ENCODE measurements around the gene ADGRB3. TPM values are rescaled to one million over a fixed set of nuclear protein-coding genes. Genes with fewer than 3 reads are reported as not detected.

The ADGRB3 gene
- polyA plus RNA-seq, 2 of the 4 experiments (the other 2 are of a cell fraction): not detected

DNA sequence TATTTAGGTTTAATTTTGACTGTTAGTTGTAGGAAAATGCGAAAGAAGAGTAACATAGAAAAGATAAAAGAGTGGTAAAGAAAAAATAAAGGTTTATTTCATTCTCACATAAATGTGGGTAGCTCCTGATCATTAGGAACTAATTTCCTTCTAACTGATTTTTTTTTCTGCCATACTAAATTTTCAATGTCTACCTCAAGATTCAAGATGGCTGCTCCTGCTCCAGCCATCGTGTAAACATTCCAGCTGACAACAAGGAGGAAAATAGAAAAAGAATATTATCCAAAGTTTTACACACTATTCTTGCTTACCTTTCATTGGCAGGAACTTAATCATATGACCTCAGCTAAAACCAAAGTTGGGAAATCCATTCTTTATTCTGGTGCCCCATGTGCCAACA lies 673.5 kb downstream of the ADGRB3 start:
- WGBS (ENCODE audit: missing lambda C conversion rate): 12% methylated on average over 2 of the region's 2 CpGs

DNA sequence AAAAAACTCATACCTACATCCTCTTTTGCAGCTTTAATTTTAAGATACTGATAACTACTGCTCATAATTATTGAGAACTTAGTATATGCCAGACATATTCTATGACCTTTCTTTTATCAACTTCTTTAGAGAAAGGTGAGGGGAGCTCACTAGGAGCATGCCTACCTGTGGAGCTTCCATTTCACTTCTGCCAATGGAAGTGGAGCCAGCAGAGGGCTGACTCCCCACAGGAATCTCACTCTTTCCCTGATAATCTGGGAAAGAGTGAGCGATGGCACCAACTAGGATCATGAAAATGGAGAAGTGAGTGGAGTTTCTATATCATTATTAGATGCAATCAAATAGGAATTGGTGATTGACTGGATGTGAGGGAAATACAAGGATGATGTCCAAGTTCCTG lies 676.8 kb downstream of the ADGRB3 start:
- Histone ChIP-seq H3K4me2 (no peak overlapping the region), H3K4me3 (no peak overlapping the region), H3K9me3 (no peaks in the 10 kb centered on the region), H3K27ac (no peak overlapping the region), H3K4me1 (no peaks in the 10 kb centered on the region)
- WGBS (ENCODE audit: missing lambda C conversion rate): 10% methylated on average over 1 of the region's 1 CpG
- CTCF ChIA-PET: no interaction called here
- TF ChIP-seq, protein P1, sequence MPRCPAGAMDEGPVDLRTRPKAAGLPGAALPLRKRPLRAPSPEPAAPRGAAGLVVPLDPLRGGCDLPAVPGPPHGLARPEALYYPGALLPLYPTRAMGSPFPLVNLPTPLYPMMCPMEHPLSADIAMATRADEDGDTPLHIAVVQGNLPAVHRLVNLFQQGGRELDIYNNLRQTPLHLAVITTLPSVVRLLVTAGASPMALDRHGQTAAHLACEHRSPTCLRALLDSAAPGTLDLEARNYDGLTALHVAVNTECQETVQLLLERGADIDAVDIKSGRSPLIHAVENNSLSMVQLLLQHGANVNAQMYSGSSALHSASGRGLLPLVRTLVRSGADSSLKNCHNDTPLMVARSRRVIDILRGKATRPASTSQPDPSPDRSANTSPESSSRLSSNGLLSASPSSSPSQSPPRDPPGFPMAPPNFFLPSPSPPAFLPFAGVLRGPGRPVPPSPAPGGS (IDR thresholded peaks at IDR 0.05): no peak
- TF ChIP-seq CHD4 (IDR thresholded peaks at IDR 0.05; ENCODE audit: borderline replicate concordance) (no peak), FOSB (CRISPR knock-in tag; IDR thresholded peaks at IDR 0.05) (no peak), ZFP36 (IDR thresholded peaks at IDR 0.05; ENCODE audit: borderline replicate concordance, partially characterized antibody) (no peak), RFX5 (IDR thresholded peaks at IDR 0.05) (no peak), CBX2 (IDR thresholded peaks at IDR 0.05; ENCODE audit: borderline replicate concordance, low read depth) (no peak), EHMT2 (IDR thresholded peaks at IDR 0.05; ENCODE audit: low read depth) (no peak), FOSL2 (IDR thresholded peaks at IDR 0.05) (no peak), FOSL2 (CRISPR knock-in tag; IDR thresholded peaks at IDR 0.05) (no peak), SREBF2 (IDR thresholded peaks at IDR 0.05) (no peak), MAZ (IDR thresholded peaks at IDR 0.05; ENCODE audit: borderline replicate concordance, low read depth, low read length) (no peak), JUNB (IDR thresholded peaks at IDR 0.05) (no peak), JUN (IDR thresholded peaks at IDR 0.05) (no peak), CEBPB (IDR thresholded peaks at IDR 0.05) (no peak), HOXB13 (CRISPR knock-in tag; IDR thresholded peaks at IDR 0.05; ENCODE audit: low read depth) (no peak), ZC3H11A (IDR thresholded peaks at IDR 0.05) (no peak), CHD2 (IDR thresholded peaks at IDR 0.05; ENCODE audit: low read length, partially characterized antibody) (no peak), TP53 (CRISPR knock-in tag; IDR thresholded peaks at IDR 0.05) (no peak)
- TF ChIP-seq, protein P2, sequence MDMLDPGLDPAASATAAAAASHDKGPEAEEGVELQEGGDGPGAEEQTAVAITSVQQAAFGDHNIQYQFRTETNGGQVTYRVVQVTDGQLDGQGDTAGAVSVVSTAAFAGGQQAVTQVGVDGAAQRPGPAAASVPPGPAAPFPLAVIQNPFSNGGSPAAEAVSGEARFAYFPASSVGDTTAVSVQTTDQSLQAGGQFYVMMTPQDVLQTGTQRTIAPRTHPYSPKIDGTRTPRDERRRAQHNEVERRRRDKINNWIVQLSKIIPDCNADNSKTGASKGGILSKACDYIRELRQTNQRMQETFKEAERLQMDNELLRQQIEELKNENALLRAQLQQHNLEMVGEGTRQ (IDR thresholded peaks at IDR 0.05): no peak
- TF ChIP-seq, protein P3, sequence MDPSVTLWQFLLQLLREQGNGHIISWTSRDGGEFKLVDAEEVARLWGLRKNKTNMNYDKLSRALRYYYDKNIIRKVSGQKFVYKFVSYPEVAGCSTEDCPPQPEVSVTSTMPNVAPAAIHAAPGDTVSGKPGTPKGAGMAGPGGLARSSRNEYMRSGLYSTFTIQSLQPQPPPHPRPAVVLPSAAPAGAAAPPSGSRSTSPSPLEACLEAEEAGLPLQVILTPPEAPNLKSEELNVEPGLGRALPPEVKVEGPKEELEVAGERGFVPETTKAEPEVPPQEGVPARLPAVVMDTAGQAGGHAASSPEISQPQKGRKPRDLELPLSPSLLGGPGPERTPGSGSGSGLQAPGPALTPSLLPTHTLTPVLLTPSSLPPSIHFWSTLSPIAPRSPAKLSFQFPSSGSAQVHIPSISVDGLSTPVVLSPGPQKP (IDR thresholded peaks at IDR 0.05; ENCODE audit: low read depth, low read length): no peak
- TF ChIP-seq, protein P4, sequence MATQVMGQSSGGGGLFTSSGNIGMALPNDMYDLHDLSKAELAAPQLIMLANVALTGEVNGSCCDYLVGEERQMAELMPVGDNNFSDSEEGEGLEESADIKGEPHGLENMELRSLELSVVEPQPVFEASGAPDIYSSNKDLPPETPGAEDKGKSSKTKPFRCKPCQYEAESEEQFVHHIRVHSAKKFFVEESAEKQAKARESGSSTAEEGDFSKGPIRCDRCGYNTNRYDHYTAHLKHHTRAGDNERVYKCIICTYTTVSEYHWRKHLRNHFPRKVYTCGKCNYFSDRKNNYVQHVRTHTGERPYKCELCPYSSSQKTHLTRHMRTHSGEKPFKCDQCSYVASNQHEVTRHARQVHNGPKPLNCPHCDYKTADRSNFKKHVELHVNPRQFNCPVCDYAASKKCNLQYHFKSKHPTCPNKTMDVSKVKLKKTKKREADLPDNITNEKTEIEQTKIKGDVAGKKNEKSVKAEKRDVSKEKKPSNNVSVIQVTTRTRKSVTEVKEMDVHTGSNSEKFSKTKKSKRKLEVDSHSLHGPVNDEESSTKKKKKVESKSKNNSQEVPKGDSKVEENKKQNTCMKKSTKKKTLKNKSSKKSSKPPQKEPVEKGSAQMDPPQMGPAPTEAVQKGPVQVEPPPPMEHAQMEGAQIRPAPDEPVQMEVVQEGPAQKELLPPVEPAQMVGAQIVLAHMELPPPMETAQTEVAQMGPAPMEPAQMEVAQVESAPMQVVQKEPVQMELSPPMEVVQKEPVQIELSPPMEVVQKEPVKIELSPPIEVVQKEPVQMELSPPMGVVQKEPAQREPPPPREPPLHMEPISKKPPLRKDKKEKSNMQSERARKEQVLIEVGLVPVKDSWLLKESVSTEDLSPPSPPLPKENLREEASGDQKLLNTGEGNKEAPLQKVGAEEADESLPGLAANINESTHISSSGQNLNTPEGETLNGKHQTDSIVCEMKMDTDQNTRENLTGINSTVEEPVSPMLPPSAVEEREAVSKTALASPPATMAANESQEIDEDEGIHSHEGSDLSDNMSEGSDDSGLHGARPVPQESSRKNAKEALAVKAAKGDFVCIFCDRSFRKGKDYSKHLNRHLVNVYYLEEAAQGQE (IDR thresholded peaks at IDR 0.05): no peak
- DNase-seq (ENCODE audit: low read depth in 1 of 2, low spot score in 1 of 2) (no peak), ATAC-seq (no peak), FAIRE-seq (no peak)
- POLR2A ChIA-PET: no interaction called here

More for the DNA sequence above, 673.5 kb downstream of the ADGRB3 start:
- ChIA-PET CTCF (no interaction called here), POLR2A (no interaction called here)
- H3K27ac ChIP-seq: no peak overlapping the region
- H3K4me1 ChIP-seq: no peaks in the 10 kb centered on the region
- TF ChIP-seq, protein P5, sequence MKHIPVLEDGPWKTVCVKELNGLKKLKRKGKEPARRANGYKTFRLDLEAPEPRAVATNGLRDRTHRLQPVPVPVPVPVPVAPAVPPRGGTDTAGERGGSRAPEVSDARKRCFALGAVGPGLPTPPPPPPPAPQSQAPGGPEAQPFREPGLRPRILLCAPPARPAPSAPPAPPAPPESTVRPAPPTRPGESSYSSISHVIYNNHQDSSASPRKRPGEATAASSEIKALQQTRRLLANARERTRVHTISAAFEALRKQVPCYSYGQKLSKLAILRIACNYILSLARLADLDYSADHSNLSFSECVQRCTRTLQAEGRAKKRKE (CRISPR knock-in tag; IDR thresholded peaks at IDR 0.05; ENCODE audit: low read depth): no peak
- TF ChIP-seq TP53 (CRISPR knock-in tag; IDR thresholded peaks at IDR 0.05): no peak
- TF ChIP-seq, protein P6, sequence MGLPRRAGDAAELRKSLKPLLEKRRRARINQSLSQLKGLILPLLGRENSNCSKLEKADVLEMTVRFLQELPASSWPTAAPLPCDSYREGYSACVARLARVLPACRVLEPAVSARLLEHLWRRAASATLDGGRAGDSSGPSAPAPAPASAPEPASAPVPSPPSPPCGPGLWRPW (IDR thresholded peaks at IDR 0.05): no peak
- TF ChIP-seq NR3C1 (IDR thresholded peaks at IDR 0.05): no peak
- no peak for TF ChIP-seq RFX5 (IDR thresholded peaks at IDR 0.05)
- no peak for TF ChIP-seq POLR2AphosphoS2 (conservative IDR thresholded peaks at IDR 0.05; ENCODE audit: low read length)
- TF ChIP-seq RARB (CRISPR knock-in tag; IDR thresholded peaks at IDR 0.05): no peak
- no peak for TF ChIP-seq RAD21 (conservative IDR thresholded peaks at IDR 0.05 in 1 of 2, IDR thresholded peaks at IDR 0.05 in 1 of 2)
- TF ChIP-seq ZSCAN20 (CRISPR knock-in tag; IDR thresholded peaks at IDR 0.05): no peak
- TF ChIP-seq TFCP2L1 (CRISPR knock-in tag; IDR thresholded peaks at IDR 0.05): no peak
- no peak for TF ChIP-seq HEYL (CRISPR knock-in tag; IDR thresholded peaks at IDR 0.05)
- no peak for TF ChIP-seq CHD4 (IDR thresholded peaks at IDR 0.05; ENCODE audit: borderline replicate concordance)
- no peak for TF ChIP-seq NFE2L2 (conservative IDR thresholded peaks at IDR 0.05; ENCODE audit: low read length)
- TF ChIP-seq HOXB13 (CRISPR knock-in tag; IDR thresholded peaks at IDR 0.05; ENCODE audit: low read depth): no peak
- TF ChIP-seq, protein P7, sequence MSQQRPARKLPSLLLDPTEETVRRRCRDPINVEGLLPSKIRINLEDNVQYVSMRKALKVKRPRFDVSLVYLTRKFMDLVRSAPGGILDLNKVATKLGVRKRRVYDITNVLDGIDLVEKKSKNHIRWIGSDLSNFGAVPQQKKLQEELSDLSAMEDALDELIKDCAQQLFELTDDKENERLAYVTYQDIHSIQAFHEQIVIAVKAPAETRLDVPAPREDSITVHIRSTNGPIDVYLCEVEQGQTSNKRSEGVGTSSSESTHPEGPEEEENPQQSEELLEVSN (IDR thresholded peaks at IDR 0.05; ENCODE audit: borderline replicate concordance, low read depth): no peak
- no peak for TF ChIP-seq ZNF302 (CRISPR knock-in tag; IDR thresholded peaks at IDR 0.05)
- TF ChIP-seq GATA3 (IDR thresholded peaks at IDR 0.05; ENCODE audit: borderline replicate concordance): no peak
- TF ChIP-seq CEBPB (IDR thresholded peaks at IDR 0.05): no peak
- no peak for TF ChIP-seq CBX8 (IDR thresholded peaks at IDR 0.05)
- DNase-seq (ENCODE audit: low read depth in 1 of 2, low spot score in 1 of 2) (no peak), FAIRE-seq (no peak), ATAC-seq (no peak)
- H3K9me3 ChIP-seq: no peaks in the 10 kb centered on the region
- H3K4me3 ChIP-seq: no peak overlapping the region
- H3K4me2 ChIP-seq: no peak overlapping the region

Data from A549 (cell line).